ENCODE measurements around the gene MFN2. TPM values are rescaled to one million over a fixed set of nuclear protein-coding genes. Genes with fewer than 3 reads are reported as not detected.

MFN2 gene
- total RNA-seq, 1 experiment from 2014 or later: 56.8 TPM

DNA sequence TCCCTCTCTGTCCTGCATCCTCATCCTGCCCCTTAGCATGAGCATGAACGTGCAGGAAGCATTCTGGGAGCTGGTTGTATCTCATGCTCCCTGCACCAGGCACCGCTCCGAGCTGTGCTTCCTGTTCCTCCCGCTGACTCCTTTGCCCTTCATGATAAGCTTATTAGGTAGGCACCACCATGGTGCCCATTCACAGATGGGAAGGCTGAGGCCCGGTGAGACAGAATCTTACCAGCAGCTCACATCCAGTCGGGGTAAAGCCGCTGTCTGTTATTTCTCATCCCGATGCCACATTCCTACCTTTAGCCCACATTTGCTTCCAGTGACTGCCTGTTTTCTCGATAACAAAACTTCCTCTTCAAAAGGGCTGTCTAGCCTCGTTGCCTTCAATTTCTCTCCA, 46.3 kb downstream of the MFN2 start:
- Mint-ChIP-seq H3K4me3 (no peak overlapping the region), H3K4me1 (no peaks in the 10 kb centered on the region), H3K9me3 (no peaks in the 10 kb centered on the region), H3K27ac (no peak overlapping the region; the same call in 1 of the 2 replicates), H3K27me3 (ENCODE audit: low read depth) (no peaks in the 10 kb centered on the region), H3K36me3 (peaks cover 45% of the 10 kb centered on the region)
- ChIA-PET CTCF (no interaction called here), POLR2A (interaction anchor here (0.7 kb wide), 1 partner anchor 569 kb away, joined by 5 read pairs; no protein-coding TSS in a partner anchor)
- no peak for TF ChIP-seq TCF7 (CRISPR knock-in tag; IDR thresholded peaks at IDR 0.05; ENCODE audit: low read depth)
- TF ChIP-seq, protein P1, sequence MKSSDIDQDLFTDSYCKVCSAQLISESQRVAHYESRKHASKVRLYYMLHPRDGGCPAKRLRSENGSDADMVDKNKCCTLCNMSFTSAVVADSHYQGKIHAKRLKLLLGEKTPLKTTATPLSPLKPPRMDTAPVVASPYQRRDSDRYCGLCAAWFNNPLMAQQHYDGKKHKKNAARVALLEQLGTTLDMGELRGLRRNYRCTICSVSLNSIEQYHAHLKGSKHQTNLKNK (CRISPR knock-in tag; IDR thresholded peaks at IDR 0.05): no peak
- no peak for DNase-seq (ENCODE audit: low spot score)
- ATAC-seq: no peak

DNA sequence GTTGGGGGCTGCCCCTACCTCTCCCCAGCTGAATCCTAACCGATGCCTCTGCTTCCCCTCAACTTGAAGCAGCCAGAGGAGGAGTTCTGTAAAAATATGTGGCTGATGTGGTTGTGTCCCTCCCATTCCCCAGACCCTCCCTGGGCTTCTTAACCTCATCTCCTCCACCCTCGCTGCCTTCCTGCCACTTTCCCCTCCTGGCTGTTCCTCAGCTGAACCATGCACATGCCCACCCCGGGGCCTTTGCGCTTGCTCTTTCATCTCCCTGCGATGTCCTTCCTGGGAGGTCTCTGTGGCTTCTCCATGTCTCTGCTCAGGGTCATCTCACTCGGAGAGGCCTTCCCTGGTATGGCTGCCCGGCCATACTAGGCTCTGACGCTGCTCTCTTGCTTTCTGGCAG, 48.0 kb downstream of the MFN2 start:
- Mint-ChIP-seq H3K27ac (no peak overlapping the region), H3K4me3 (no peak overlapping the region), H3K36me3 (peaks cover 40% of the 10 kb centered on the region), H3K9me3 (no peaks in the 10 kb centered on the region), H3K27me3 (ENCODE audit: low read depth) (no peaks in the 10 kb centered on the region), H3K4me1 (no peaks in the 10 kb centered on the region)
- ATAC-seq (no peak), DNase-seq (ENCODE audit: low spot score) (no peak)
- ChIA-PET CTCF (no interaction called here), POLR2A (no interaction called here)
- TF ChIP-seq, protein P2, sequence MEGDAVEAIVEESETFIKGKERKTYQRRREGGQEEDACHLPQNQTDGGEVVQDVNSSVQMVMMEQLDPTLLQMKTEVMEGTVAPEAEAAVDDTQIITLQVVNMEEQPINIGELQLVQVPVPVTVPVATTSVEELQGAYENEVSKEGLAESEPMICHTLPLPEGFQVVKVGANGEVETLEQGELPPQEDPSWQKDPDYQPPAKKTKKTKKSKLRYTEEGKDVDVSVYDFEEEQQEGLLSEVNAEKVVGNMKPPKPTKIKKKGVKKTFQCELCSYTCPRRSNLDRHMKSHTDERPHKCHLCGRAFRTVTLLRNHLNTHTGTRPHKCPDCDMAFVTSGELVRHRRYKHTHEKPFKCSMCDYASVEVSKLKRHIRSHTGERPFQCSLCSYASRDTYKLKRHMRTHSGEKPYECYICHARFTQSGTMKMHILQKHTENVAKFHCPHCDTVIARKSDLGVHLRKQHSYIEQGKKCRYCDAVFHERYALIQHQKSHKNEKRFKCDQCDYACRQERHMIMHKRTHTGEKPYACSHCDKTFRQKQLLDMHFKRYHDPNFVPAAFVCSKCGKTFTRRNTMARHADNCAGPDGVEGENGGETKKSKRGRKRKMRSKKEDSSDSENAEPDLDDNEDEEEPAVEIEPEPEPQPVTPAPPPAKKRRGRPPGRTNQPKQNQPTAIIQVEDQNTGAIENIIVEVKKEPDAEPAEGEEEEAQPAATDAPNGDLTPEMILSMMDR (IDR thresholded peaks at IDR 0.05): no peak
- TF ChIP-seq NFYB (CRISPR knock-in tag; conservative IDR thresholded peaks at IDR 0.05; ENCODE audit: low read depth): no peak
- TF ChIP-seq ZNF232 (CRISPR knock-in tag; IDR thresholded peaks at IDR 0.05): no peak
- TF ChIP-seq ZNF396 (CRISPR knock-in tag; IDR thresholded peaks at IDR 0.05; ENCODE audit: borderline replicate concordance): no peak
- TF ChIP-seq ZNF121 (CRISPR knock-in tag; IDR thresholded peaks at IDR 0.05): no peak
- TF ChIP-seq, protein P3, sequence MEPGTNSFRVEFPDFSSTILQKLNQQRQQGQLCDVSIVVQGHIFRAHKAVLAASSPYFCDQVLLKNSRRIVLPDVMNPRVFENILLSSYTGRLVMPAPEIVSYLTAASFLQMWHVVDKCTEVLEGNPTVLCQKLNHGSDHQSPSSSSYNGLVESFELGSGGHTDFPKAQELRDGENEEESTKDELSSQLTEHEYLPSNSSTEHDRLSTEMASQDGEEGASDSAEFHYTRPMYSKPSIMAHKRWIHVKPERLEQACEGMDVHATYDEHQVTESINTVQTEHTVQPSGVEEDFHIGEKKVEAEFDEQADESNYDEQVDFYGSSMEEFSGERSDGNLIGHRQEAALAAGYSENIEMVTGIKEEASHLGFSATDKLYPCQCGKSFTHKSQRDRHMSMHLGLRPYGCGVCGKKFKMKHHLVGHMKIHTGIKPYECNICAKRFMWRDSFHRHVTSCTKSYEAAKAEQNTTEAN (CRISPR knock-in tag; IDR thresholded peaks at IDR 0.05): no peak
- TF ChIP-seq, protein P4, sequence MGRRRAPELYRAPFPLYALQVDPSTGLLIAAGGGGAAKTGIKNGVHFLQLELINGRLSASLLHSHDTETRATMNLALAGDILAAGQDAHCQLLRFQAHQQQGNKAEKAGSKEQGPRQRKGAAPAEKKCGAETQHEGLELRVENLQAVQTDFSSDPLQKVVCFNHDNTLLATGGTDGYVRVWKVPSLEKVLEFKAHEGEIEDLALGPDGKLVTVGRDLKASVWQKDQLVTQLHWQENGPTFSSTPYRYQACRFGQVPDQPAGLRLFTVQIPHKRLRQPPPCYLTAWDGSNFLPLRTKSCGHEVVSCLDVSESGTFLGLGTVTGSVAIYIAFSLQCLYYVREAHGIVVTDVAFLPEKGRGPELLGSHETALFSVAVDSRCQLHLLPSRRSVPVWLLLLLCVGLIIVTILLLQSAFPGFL (CRISPR knock-in tag; IDR thresholded peaks at IDR 0.05; ENCODE audit: borderline replicate concordance): no peak
- TF ChIP-seq, protein P5, sequence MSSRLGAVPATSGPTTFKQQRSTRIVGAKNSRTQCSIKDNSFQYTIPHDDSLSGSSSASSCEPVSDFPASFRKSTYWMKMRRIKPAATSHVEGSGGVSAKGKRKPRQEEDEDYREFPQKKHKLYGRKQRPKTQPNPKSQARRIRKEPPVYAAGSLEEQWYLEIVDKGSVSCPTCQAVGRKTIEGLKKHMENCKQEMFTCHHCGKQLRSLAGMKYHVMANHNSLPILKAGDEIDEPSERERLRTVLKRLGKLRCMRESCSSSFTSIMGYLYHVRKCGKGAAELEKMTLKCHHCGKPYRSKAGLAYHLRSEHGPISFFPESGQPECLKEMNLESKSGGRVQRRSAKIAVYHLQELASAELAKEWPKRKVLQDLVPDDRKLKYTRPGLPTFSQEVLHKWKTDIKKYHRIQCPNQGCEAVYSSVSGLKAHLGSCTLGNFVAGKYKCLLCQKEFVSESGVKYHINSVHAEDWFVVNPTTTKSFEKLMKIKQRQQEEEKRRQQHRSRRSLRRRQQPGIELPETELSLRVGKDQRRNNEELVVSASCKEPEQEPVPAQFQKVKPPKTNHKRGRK (CRISPR knock-in tag; IDR thresholded peaks at IDR 0.05; ENCODE audit: borderline replicate concordance): no peak
- TF ChIP-seq RORB (CRISPR knock-in tag; IDR thresholded peaks at IDR 0.05): no peak
- no peak for TF ChIP-seq NR1H2 (CRISPR knock-in tag; IDR thresholded peaks at IDR 0.05)
- TF ChIP-seq TCF7 (CRISPR knock-in tag; IDR thresholded peaks at IDR 0.05; ENCODE audit: low read depth): no peak
- no peak for TF ChIP-seq SMAD3 (CRISPR knock-in tag; IDR thresholded peaks at IDR 0.05; ENCODE audit: borderline replicate concordance)
- no peak for TF ChIP-seq CBFB (CRISPR knock-in tag; IDR thresholded peaks at IDR 0.05; ENCODE audit: low read depth)
- no peak for TF ChIP-seq SMAD4 (CRISPR knock-in tag; IDR thresholded peaks at IDR 0.05)
- no peak for TF ChIP-seq ZNF219 (CRISPR knock-in tag; IDR thresholded peaks at IDR 0.05; ENCODE audit: borderline replicate concordance)
- TF ChIP-seq ZNF317 (CRISPR knock-in tag; IDR thresholded peaks at IDR 0.05; ENCODE audit: borderline replicate concordance, low read depth): no peak
